HG02610 (cell line): ENCODE results near the gene OLIG2.

Source experiments
- ATAC-seq: cut with Tn5 transposase; IDR thresholded peaks from one replicate; pipeline ENCODE4 v1.9.1; 2021; ENCODE audit warnings: mild to moderate bottlenecking, moderate library complexity; ENCODE audit not compliant: unreplicated experiment

OLIG2 gene

GRCh38 chr21:33025489-33026442 is at the start of gene OLIG2:
TSS of gene OLIG2 (plus strand) at chr21:33025935. CDS start at chr21:33026863, 928 bp downstream.
- no peak for ATAC-seq

GRCh38 chr21:32976791-32977190 is 48.9 kb upstream of the OLIG2 start:
- ATAC-seq = no peak

GRCh38 chr21:32977216-32977615 is 48.5 kb upstream of the OLIG2 start:
- no peak for ATAC-seq

GRCh38 chr21:32978331-32979270 is 47.1 kb upstream of the OLIG2 start:
- no peak for ATAC-seq

GRCh38 chr21:32979598-32980268 is 46.0 kb upstream of the OLIG2 start:
- no peak for ATAC-seq

GRCh38 chr21:32981096-32981495 is 44.6 kb upstream of the OLIG2 start:
- ATAC-seq = no peak

- no peak for ATAC-seq
These were observed 35.1 kb upstream of the OLIG2 start for GRCh38 chr21:32990666-32991065.

- ATAC-seq = no peak
These were observed 34.4 kb upstream of the OLIG2 start for GRCh38 chr21:32991361-32991760.

GRCh38 chr21:32993894-32994293 is 31.8 kb upstream of the OLIG2 start:
- no peak for ATAC-seq

- ATAC-seq = no peak
These were observed 31.4 kb upstream of the OLIG2 start for GRCh38 chr21:32994305-32994704.

GRCh38 chr21:33007747-33008146 is 18.0 kb upstream of the OLIG2 start:
- ATAC-seq = no peak

- no peak for ATAC-seq
These were observed 17.2 kb upstream of the OLIG2 start for GRCh38 chr21:33008333-33009051.

GRCh38 chr21:33010931-33011330 is 14.8 kb upstream of the OLIG2 start:
- ATAC-seq = no peak

- ATAC-seq = no peak
These were observed 14.3 kb upstream of the OLIG2 start for GRCh38 chr21:33011462-33011861.

GRCh38 chr21:33013626-33014025 is 12.1 kb upstream of the OLIG2 start:
- no peak for ATAC-seq

GRCh38 chr21:33014331-33014730 is 11.4 kb upstream of the OLIG2 start:
- no peak for ATAC-seq

GRCh38 chr21:33015096-33015495 is 10.6 kb upstream of the OLIG2 start:
- ATAC-seq = no peak

- no peak for ATAC-seq
These were observed 10.0 kb upstream of the OLIG2 start for GRCh38 chr21:33015756-33016155.

GRCh38 chr21:33018707-33019465 is 6.8 kb upstream of the OLIG2 start:
- no peak for ATAC-seq

- ATAC-seq = no peak
These were observed 6.2 kb upstream of the OLIG2 start for GRCh38 chr21:33019516-33019884.
